GM12875 (cell line): ENCODE measurements around the gene SLC36A3.
"Not testable (repeated sequence)": the region's sequence is repeated elsewhere in the genome, so short reads cannot be mapped to it uniquely, and the experiment has no call there.

ENCODE experiments used
- H3K4me3 ChIP-seq: one replicate; pipeline ENCODE4 v1.5.1; 2011; ENCODE audit warnings: low read depth, low read length, control low read depth
- CTCF ChIP-seq: IDR thresholded peaks from 2 replicates; pipeline ENCODE4 v1.5.1; 2011; ENCODE audit warnings: low read depth, mild to moderate bottlenecking, control low read depth, inconsistent platforms, low read length, moderate library complexity, borderline replicate concordance; ENCODE audit not compliant: insufficient read depth

Gene SLC36A3

GRCh38 chr5:151318850-151319732, 15.5 kb upstream of the SLC36A3 start:
- no peak overlapping the region for H3K4me3 ChIP-seq
- TF ChIP-seq CTCF, result peak; percentile 20; the same call in 1 of the 2 replicates

- no peak for TF ChIP-seq CTCF
These were observed 14.3 kb upstream of the SLC36A3 start for GRCh38 chr5:151317871-151318270.

GRCh38 chr5:151315998-151316597, 12.5 kb upstream of the SLC36A3 start:
- no peak overlapping the region for H3K4me3 ChIP-seq
- peak; percentile 86 for TF ChIP-seq CTCF

More at GRCh38 chr5:151317871-151318270, 14.3 kb upstream of the SLC36A3 start:
- H3K4me3 ChIP-seq, result no peak overlapping the region

- TF ChIP-seq CTCF, result no peak
These were observed 9.8 kb upstream of the SLC36A3 start for GRCh38 chr5:151313357-151313756.

GRCh38 chr5:151312756-151313324, 9.3 kb upstream of the SLC36A3 start:
- no peak for TF ChIP-seq CTCF
- H3K4me3 ChIP-seq, result no peak overlapping the region

More at GRCh38 chr5:151313357-151313756, 9.8 kb upstream of the SLC36A3 start:
- H3K4me3 ChIP-seq, result no peak overlapping the region

- no peak overlapping the region for H3K4me3 ChIP-seq
- no peak for TF ChIP-seq CTCF
These were observed 7.4 kb upstream of the SLC36A3 start for GRCh38 chr5:151310932-151311331.

- H3K4me3 ChIP-seq, result not testable (repeated sequence)
These were observed 6.3 kb upstream of the SLC36A3 start for GRCh38 chr5:151309821-151310220.

- H3K4me3 ChIP-seq, result not testable (repeated sequence)
These were observed 5.7 kb upstream of the SLC36A3 start for GRCh38 chr5:151309266-151309665.
